ENCODE measurements around the gene TBC1D23.
"Not testable (repeated sequence)": the region's sequence is repeated elsewhere in the genome, so short reads cannot be mapped to it uniquely, and the experiment has no call there.

Gene TBC1D23

GRCh38 chr3:100260685-100261484 is at the start of gene TBC1D23:
TBC1D23 (plus strand) TSS chr3:100260992; CDS start chr3:100261019, 27 bp downstream.
- DNase-seq = peak; percentile 94 to 99

- DNase-seq = no peak
Observed at GRCh38 chr3:100213891-100214573, 46.8 kb upstream of the TBC1D23 start.

GRCh38 chr3:100214574-100214964 is 46.2 kb upstream of the TBC1D23 start:
- DNase-seq = no peak

GRCh38 chr3:100216713-100217112 is 44.1 kb upstream of the TBC1D23 start:
- DNase-seq = no peak

GRCh38 chr3:100221159-100221558 is 39.6 kb upstream of the TBC1D23 start:
- DNase-seq = no peak

- DNase-seq = no peak
Observed at GRCh38 chr3:100225193-100225592, 35.6 kb upstream of the TBC1D23 start.

GRCh38 chr3:100225883-100226282 is 34.9 kb upstream of the TBC1D23 start:
- no peak for DNase-seq

GRCh38 chr3:100226712-100227429 is 33.9 kb upstream of the TBC1D23 start:
- no peak for DNase-seq

- DNase-seq = no peak
Observed at GRCh38 chr3:100227511-100227921, 33.3 kb upstream of the TBC1D23 start.

GRCh38 chr3:100228247-100228646 is 32.5 kb upstream of the TBC1D23 start:
- DNase-seq = no peak

GRCh38 chr3:100229188-100229587 is 31.6 kb upstream of the TBC1D23 start:
- not testable (repeated sequence) for DNase-seq

- DNase-seq = no peak
Observed at GRCh38 chr3:100230710-100231109, 30.1 kb upstream of the TBC1D23 start.

- no peak for DNase-seq
Observed at GRCh38 chr3:100231668-100232067, 29.1 kb upstream of the TBC1D23 start.

GRCh38 chr3:100234364-100234763 is 26.4 kb upstream of the TBC1D23 start:
- no peak for DNase-seq

- DNase-seq = no peak
Observed at GRCh38 chr3:100238599-100238998, 22.2 kb upstream of the TBC1D23 start.

- not testable (repeated sequence) for DNase-seq
Observed at GRCh38 chr3:100242471-100242870, 18.3 kb upstream of the TBC1D23 start.

- DNase-seq = no peak
Observed at GRCh38 chr3:100244264-100244663, 16.5 kb upstream of the TBC1D23 start.

- DNase-seq = no peak
Observed at GRCh38 chr3:100245136-100245535, 15.7 kb upstream of the TBC1D23 start.

- DNase-seq = no peak
Observed at GRCh38 chr3:100245927-100246326, 14.9 kb upstream of the TBC1D23 start.

- DNase-seq = no peak
Observed at GRCh38 chr3:100246999-100247398, 13.8 kb upstream of the TBC1D23 start.

GRCh38 chr3:100252001-100252400 is 8.8 kb upstream of the TBC1D23 start:
- DNase-seq = no peak

GRCh38 chr3:100254168-100254777 is 6.5 kb upstream of the TBC1D23 start:
- DNase-seq = peak in 1 of 2 donors; percentile 21

- DNase-seq = no peak
Observed at GRCh38 chr3:100256731-100257151, 4.1 kb upstream of the TBC1D23 start.

All from bone marrow (tissue), 2 donors.